ENCODE results near the gene GRAMD4. TPM values are rescaled to one million over a fixed set of nuclear protein-coding genes. Genes with fewer than 3 reads are reported as not detected.

GRAMD4 gene
- total RNA-seq, 1 donor from 2014 or later = 24.1 TPM

- no peak for DNase-seq (ENCODE audit: extremely low read depth, low read depth, low spot score)
These were observed 24.1 kb upstream of the GRAMD4 start for GRCh38 chr22:46596032-46596441.

- DNase-seq (ENCODE audit: extremely low read depth, low read depth, low spot score) = no peak
These were observed 23.4 kb upstream of the GRAMD4 start for GRCh38 chr22:46596819-46597218.

GRCh38 chr22:46598224-46598623 is 22.0 kb upstream of the GRAMD4 start:
- no peak for DNase-seq (ENCODE audit: extremely low read depth, low read depth, low spot score)

GRCh38 chr22:46598737-46599424 is 21.3 kb upstream of the GRAMD4 start:
- no peak for DNase-seq (ENCODE audit: extremely low read depth, low read depth, low spot score)

- DNase-seq (ENCODE audit: extremely low read depth, low read depth, low spot score) = no peak
These were observed 19.9 kb upstream of the GRAMD4 start for GRCh38 chr22:46600273-46600796.

GRCh38 chr22:46602025-46602424 is 18.2 kb upstream of the GRAMD4 start:
- no peak for DNase-seq (ENCODE audit: extremely low read depth, low read depth, low spot score)

GRCh38 chr22:46604306-46604690 is 15.9 kb upstream of the GRAMD4 start:
- DNase-seq (ENCODE audit: extremely low read depth, low read depth, low spot score) = no peak

- no peak for DNase-seq (ENCODE audit: extremely low read depth, low read depth, low spot score)
These were observed 15.1 kb upstream of the GRAMD4 start for GRCh38 chr22:46605117-46605516.

- DNase-seq (ENCODE audit: extremely low read depth, low read depth, low spot score) = no peak
These were observed 13.3 kb upstream of the GRAMD4 start for GRCh38 chr22:46606886-46607285.

- no peak for DNase-seq (ENCODE audit: extremely low read depth, low read depth, low spot score)
These were observed 12.6 kb upstream of the GRAMD4 start for GRCh38 chr22:46607483-46608114.

- no peak for DNase-seq (ENCODE audit: extremely low read depth, low read depth, low spot score)
These were observed 11.0 kb upstream of the GRAMD4 start for GRCh38 chr22:46609175-46609690.

- DNase-seq (ENCODE audit: extremely low read depth, low read depth, low spot score) = no peak
These were observed 10.4 kb upstream of the GRAMD4 start for GRCh38 chr22:46609724-46610201.

GRCh38 chr22:46610356-46610755 is 9.8 kb upstream of the GRAMD4 start:
- DNase-seq (ENCODE audit: extremely low read depth, low read depth, low spot score) = no peak

- no peak for DNase-seq (ENCODE audit: extremely low read depth, low read depth, low spot score)
These were observed 9.0 kb upstream of the GRAMD4 start for GRCh38 chr22:46611189-46611588.

- no peak for DNase-seq (ENCODE audit: extremely low read depth, low read depth, low spot score)
These were observed 7.8 kb upstream of the GRAMD4 start for GRCh38 chr22:46612341-46612903.

GRCh38 chr22:46612904-46613605 is 7.1 kb upstream of the GRAMD4 start:
- no peak for DNase-seq (ENCODE audit: extremely low read depth, low read depth, low spot score)

- no peak for DNase-seq (ENCODE audit: extremely low read depth, low read depth, low spot score)
These were observed 6.6 kb upstream of the GRAMD4 start for GRCh38 chr22:46613606-46614021.

- DNase-seq (ENCODE audit: extremely low read depth, low read depth, low spot score) = no peak
These were observed 5.9 kb upstream of the GRAMD4 start for GRCh38 chr22:46614025-46614931.

- no peak for DNase-seq (ENCODE audit: extremely low read depth, low read depth, low spot score)
These were observed 2.8 kb upstream of the GRAMD4 start for GRCh38 chr22:46617207-46617985.

Measured in glomerular endothelial cell (primary cell).